Measurements from ENCODE around the gene STAU1. TPM values are rescaled to one million over a fixed set of nuclear protein-coding genes. Genes with fewer than 3 reads are reported as not detected.
"Not testable (repeated sequence)": the region's sequence is repeated elsewhere in the genome, so short reads cannot be mapped to it uniquely, and the experiment has no call there.

STAU1 gene
- total RNA-seq, result 10 to 100 TPM; 72.6 TPM

GRCh38 chr20:49187851-49188641 lies at the start of gene STAU1:
Gene STAU1 (minus strand): TSS chr20:49188334. CDS start chr20:49166201, 22,133 bp downstream.
- Mint-ChIP-seq H3K4me1 (peaks cover 31% of the 10 kb centered on the region), H3K36me3 (peaks cover 27% of the 10 kb centered on the region), H3K9me3 (no peaks in the 10 kb centered on the region), H3K27me3 (peaks cover 7% of the 10 kb centered on the region), H3K27ac (peak within 1 kb of the TSS; percentile 90), H3K4me3 (peak within 1 kb of the TSS; percentile 95)
- peak; percentile 97 for DNase-seq

- Mint-ChIP-seq H3K36me3 (peaks cover 23% of the 10 kb centered on the region), H3K27ac (no peak overlapping the region), H3K27me3 (no peaks in the 10 kb centered on the region), H3K4me1 (no peaks in the 10 kb centered on the region), H3K4me3 (no peak overlapping the region), H3K9me3 (no peaks in the 10 kb centered on the region)
- DNase-seq, result no peak
Observed at GRCh38 chr20:49237531-49237930, 49.4 kb upstream of the STAU1 start.

GRCh38 chr20:49236301-49236700 lies 48.2 kb upstream of the STAU1 start:
- no peaks in the 10 kb centered on the region for H3K27me3 Mint-ChIP-seq
- peaks cover 23% of the 10 kb centered on the region for H3K36me3 Mint-ChIP-seq
- H3K4me3 Mint-ChIP-seq, result no peak overlapping the region

GRCh38 chr20:49234831-49235230 lies 46.7 kb upstream of the STAU1 start:
- DNase-seq, result no peak
- Mint-ChIP-seq H3K4me1 (peaks cover 5% of the 10 kb centered on the region), H3K9me3 (no peaks in the 10 kb centered on the region), H3K36me3 (peaks cover 27% of the 10 kb centered on the region), H3K27ac (no peak overlapping the region), H3K27me3 (no peaks in the 10 kb centered on the region), H3K4me3 (no peak overlapping the region)

More at GRCh38 chr20:49236301-49236700, 48.2 kb upstream of the STAU1 start:
- Mint-ChIP-seq H3K9me3 (no peaks in the 10 kb centered on the region), H3K4me1 (no peaks in the 10 kb centered on the region), H3K27ac (no peak overlapping the region)
- DNase-seq, result no peak

GRCh38 chr20:49233226-49233625 lies 45.1 kb upstream of the STAU1 start:
- Mint-ChIP-seq H3K9me3 (no peaks in the 10 kb centered on the region), H3K36me3 (peaks cover 27% of the 10 kb centered on the region), H3K4me3 (no peak overlapping the region), H3K27me3 (no peaks in the 10 kb centered on the region), H3K4me1 (peaks cover 7% of the 10 kb centered on the region), H3K27ac (no peak overlapping the region)
- no peak for DNase-seq

- Mint-ChIP-seq H3K36me3 (peaks cover 25% of the 10 kb centered on the region), H3K4me3 (no peak overlapping the region), H3K27ac (no peak overlapping the region), H3K27me3 (no peaks in the 10 kb centered on the region), H3K9me3 (no peaks in the 10 kb centered on the region), H3K4me1 (peaks cover 7% of the 10 kb centered on the region)
- no peak for DNase-seq
Observed at GRCh38 chr20:49231471-49231870, 43.3 kb upstream of the STAU1 start.

- no peak overlapping the region for H3K4me3 Mint-ChIP-seq
- H3K4me1 Mint-ChIP-seq, result peaks cover 7% of the 10 kb centered on the region
- H3K27me3 Mint-ChIP-seq, result no peaks in the 10 kb centered on the region
- H3K9me3 Mint-ChIP-seq, result no peaks in the 10 kb centered on the region
- peak overlapping the region; percentile 71 for H3K27ac Mint-ChIP-seq
- peaks cover 25% of the 10 kb centered on the region for H3K36me3 Mint-ChIP-seq
- DNase-seq, result no peak
Observed at GRCh38 chr20:49230561-49231133, 42.5 kb upstream of the STAU1 start.

- Mint-ChIP-seq H3K27ac (peak overlapping the region; percentile 25), H3K27me3 (no peaks in the 10 kb centered on the region), H3K4me3 (no peak overlapping the region), H3K4me1 (peaks cover 7% of the 10 kb centered on the region), H3K36me3 (peaks cover 27% of the 10 kb centered on the region), H3K9me3 (no peaks in the 10 kb centered on the region)
- DNase-seq, result no peak
Observed at GRCh38 chr20:49230021-49230420, 41.9 kb upstream of the STAU1 start.

GRCh38 chr20:49229381-49229780 lies 41.2 kb upstream of the STAU1 start:
- no peak overlapping the region for H3K27ac Mint-ChIP-seq
- no peaks in the 10 kb centered on the region for H3K27me3 Mint-ChIP-seq
- no peak overlapping the region for H3K4me3 Mint-ChIP-seq
- peaks cover 27% of the 10 kb centered on the region for H3K36me3 Mint-ChIP-seq
- no peaks in the 10 kb centered on the region for H3K9me3 Mint-ChIP-seq
- no peak for DNase-seq
- H3K4me1 Mint-ChIP-seq, result peaks cover 7% of the 10 kb centered on the region

- H3K4me3 Mint-ChIP-seq, result no peak overlapping the region
- no peaks in the 10 kb centered on the region for H3K9me3 Mint-ChIP-seq
- no peak for DNase-seq
- H3K27me3 Mint-ChIP-seq, result no peaks in the 10 kb centered on the region
- peaks cover 7% of the 10 kb centered on the region for H3K4me1 Mint-ChIP-seq
- no peak overlapping the region for H3K27ac Mint-ChIP-seq
- H3K36me3 Mint-ChIP-seq, result peaks cover 33% of the 10 kb centered on the region
Observed at GRCh38 chr20:49228676-49229075, 40.5 kb upstream of the STAU1 start.

GRCh38 chr20:49225896-49226295 lies 37.8 kb upstream of the STAU1 start:
- Mint-ChIP-seq H3K4me1 (peaks cover 5% of the 10 kb centered on the region), H3K9me3 (no peaks in the 10 kb centered on the region), H3K36me3 (peaks cover 39% of the 10 kb centered on the region), H3K27ac (no peak overlapping the region), H3K4me3 (no peak overlapping the region), H3K27me3 (no peaks in the 10 kb centered on the region)
- DNase-seq, result no peak

GRCh38 chr20:49219924-49220831 lies 32.0 kb upstream of the STAU1 start:
- Mint-ChIP-seq H3K4me3 (peak overlapping the region; percentile 95), H3K27me3 (no peaks in the 10 kb centered on the region), H3K4me1 (peaks cover 13% of the 10 kb centered on the region), H3K9me3 (no peaks in the 10 kb centered on the region), H3K36me3 (peaks cover 27% of the 10 kb centered on the region), H3K27ac (peak overlapping the region; percentile 99)
- DNase-seq, result no peak

GRCh38 chr20:49219091-49219923 lies 31.2 kb upstream of the STAU1 start, which contains the start of gene DDX27:
Gene DDX27 (plus strand): TSS chr20:49219416. CDS start chr20:49219449, 33 bp downstream.
- H3K9me3 Mint-ChIP-seq, result no peaks in the 10 kb centered on the region
- H3K27me3 Mint-ChIP-seq, result no peaks in the 10 kb centered on the region
- DNase-seq, result peak; percentile 93
- H3K4me1 Mint-ChIP-seq, result peaks cover 13% of the 10 kb centered on the region
- H3K27ac Mint-ChIP-seq, result peak within 1 kb of the TSS; percentile 99
- H3K36me3 Mint-ChIP-seq, result peaks cover 23% of the 10 kb centered on the region
- H3K4me3 Mint-ChIP-seq, result peak within 1 kb of the TSS; percentile 95

- Mint-ChIP-seq H3K36me3 (peaks cover 18% of the 10 kb centered on the region), H3K4me1 (peaks cover 13% of the 10 kb centered on the region), H3K27ac (peak overlapping the region; percentile 99), H3K4me3 (peak overlapping the region; percentile 95)
- not testable (repeated sequence) for H3K27me3 Mint-ChIP-seq, H3K9me3 Mint-ChIP-seq
- peak; percentile 14 for DNase-seq
Observed at GRCh38 chr20:49218739-49219090, 30.6 kb upstream of the STAU1 start.
